Activated T-helper 1 cell treated with Interleukin-2 at 50 U/mL for 16 hours (primary cell): ENCODE measurements around the gene TNFRSF25.
A peak's percentile ranks its signal among the peaks of the same experiment; 100 is the strongest.
"Not testable (repeated sequence)": the region's sequence is repeated elsewhere in the genome, so short reads cannot be mapped to it uniquely, and the experiment has no call there.

Source experiments
- DNase-seq: peaks from one replicate; pipeline ENCODE4 v3.0.0-alpha.2; 2020; ENCODE audit warnings: low read depth

The TNFRSF25 gene

GRCh38 chr1:6450943-6451373 lies 15.0 kb downstream of the TNFRSF25 start:
- DNase-seq = no peak

GRCh38 chr1:6450486-6450885 lies 15.5 kb downstream of the TNFRSF25 start:
- not testable (repeated sequence) for DNase-seq

- no peak for DNase-seq
Measured at GRCh38 chr1:6450005-6450450, 15.9 kb downstream of the TNFRSF25 start.

- DNase-seq = no peak
Measured at GRCh38 chr1:6448749-6449631, 17.0 kb downstream of the TNFRSF25 start.

GRCh38 chr1:6447818-6448748 lies 17.9 kb downstream of the TNFRSF25 start:
- DNase-seq = no peak

GRCh38 chr1:6447016-6447817 lies 18.8 kb downstream of the TNFRSF25 start:
- no peak for DNase-seq

GRCh38 chr1:6446665-6447015 lies 19.3 kb downstream of the TNFRSF25 start:
- DNase-seq = no peak

- DNase-seq = not testable (repeated sequence)
Measured at GRCh38 chr1:6445929-6446328, 20.0 kb downstream of the TNFRSF25 start.

GRCh38 chr1:6445062-6445763 lies 20.8 kb downstream of the TNFRSF25 start:
- no peak for DNase-seq

GRCh38 chr1:6444377-6444776 lies 21.6 kb downstream of the TNFRSF25 start:
- DNase-seq = no peak

- DNase-seq = no peak
Measured at GRCh38 chr1:6443339-6444115, 22.4 kb downstream of the TNFRSF25 start.

- DNase-seq = no peak
Measured at GRCh38 chr1:6441586-6441985, 24.4 kb downstream of the TNFRSF25 start.

- DNase-seq = peak; percentile 64
Measured at GRCh38 chr1:6440198-6441126, 25.5 kb downstream of the TNFRSF25 start.

GRCh38 chr1:6438047-6438525 lies 27.9 kb downstream of the TNFRSF25 start:
- peak; percentile 51 for DNase-seq

- DNase-seq = not testable (repeated sequence)
Measured at GRCh38 chr1:6437012-6437700, 28.8 kb downstream of the TNFRSF25 start.

GRCh38 chr1:6436277-6436676 lies 29.7 kb downstream of the TNFRSF25 start:
- not testable (repeated sequence) for DNase-seq

GRCh38 chr1:6435547-6435946 lies 30.4 kb downstream of the TNFRSF25 start:
- DNase-seq = no peak

- DNase-seq = no peak
Measured at GRCh38 chr1:6435129-6435528, 30.8 kb downstream of the TNFRSF25 start.

- no peak for DNase-seq
Measured at GRCh38 chr1:6434186-6434585, 31.8 kb downstream of the TNFRSF25 start.
